GM12878 (cell line): ENCODE measurements around the gene CEND1. TPM values are rescaled to one million over a fixed set of nuclear protein-coding genes. Genes with fewer than 3 reads are reported as not detected.
A peak's percentile ranks its signal among the peaks of the same experiment; 100 is the strongest.

Source experiments
- ATAC-seq: fragments of 200-7000 bp; cut with Tn5 transposase; 3 replicates; pipeline ENCODE4 v1.9.1; 2020; ENCODE audit warnings: mild to moderate bottlenecking, moderate library complexity
- BruUV-seq: library from RNA; stranded (reverse); fragments of 400-500 nt; replicated peaks from 2 replicates; lab custom pipeline; 2021; lab: Mats Ljungman, UMichigan
- CTCF ChIA-PET: fragments of 300-600 bp; sonication (Branson Sonifier 250); formaldehyde crosslinking; extraction: SDS; loops from one replicate; lab custom pipeline; 2021; ENCODE audit warnings: inconsistent platforms; lab: Yijun Ruan, JAX
- POLR2A ChIA-PET: fragments of 350-600 bp; formaldehyde crosslinking; extraction: SDS; loops from one replicate; lab custom pipeline; 2021; ENCODE audit warnings: inconsistent platforms; lab: Charles Lee
- RAD21 ChIA-PET: fragments of 300-600 bp; sonication (Branson Sonifier 250); formaldehyde crosslinking; loops from one replicate; lab custom pipeline; 2023; ENCODE audit warnings: antibody characterized with exemption; ENCODE audit not compliant: unreplicated experiment; lab: Charles Lee
- SMC1A ChIA-PET: fragments of 300-600 bp; sonication (Branson Sonifier 250); formaldehyde crosslinking; loops from one replicate; lab custom pipeline; 2023; ENCODE audit not compliant: unreplicated experiment, uncharacterized antibody; lab: Charles Lee
- DNase-seq: peaks from one replicate; pipeline ENCODE4 v3.0.0-alpha.2; 2011; ENCODE audit warnings: low read depth, low spot score
- FAIRE-seq: peaks from 3 replicates; lab custom pipeline; 2011; peaks lifted over from hg19 to GRCh38; lab: Jason Lieb, UNC
- H2AFZ ChIP-seq: 2 replicates; pipeline ENCODE4 v1.6.0; 2011; ENCODE audit warnings: low read depth, low read length, control low read depth; ENCODE audit not compliant: control insufficient read depth
- H3K27ac ChIP-seq: 2 replicates; pipeline ENCODE4 v1.5.1; 2011; ENCODE audit warnings: control low read depth; ENCODE audit not compliant: control insufficient read depth, insufficient read depth
- H3K27me3 ChIP-seq, 2 experiments: replicated peaks in 1 of 2; 2 replicates each; pipeline versions ENCODE4 v1.6.0 to v1.6.1; 2011; ENCODE audit warnings: low read length in 1 of 2; ENCODE audit not compliant: control insufficient read depth in 2 of 2, insufficient read depth in 2 of 2
- H3K36me3 ChIP-seq, 2 experiments: 2 replicates each; pipeline ENCODE4 v1.5.1; 2011; ENCODE audit warnings: low read length in 1 of 2; ENCODE audit not compliant: control insufficient read depth in 2 of 2, insufficient read depth in 2 of 2
- H3K4me1 ChIP-seq: 2 replicates; pipeline ENCODE4 v1.6.1; 2011; ENCODE audit warnings: mild to moderate bottlenecking, low read length, moderate library complexity, mixed read lengths; ENCODE audit not compliant: control insufficient read depth, insufficient read depth
- H3K4me2 ChIP-seq: 2 replicates; pipeline ENCODE4 v1.6.0; 2011; ENCODE audit warnings: control low read depth; ENCODE audit not compliant: control insufficient read depth, insufficient read depth
- H3K4me3 ChIP-seq: fragments of 200-600 bp; sonication (generic); 2 replicates; pipeline ENCODE4 v1.5.1; 2016
- H3K79me2 ChIP-seq: 2 replicates; pipeline ENCODE4 v1.6.0; 2011; ENCODE audit warnings: low read length; ENCODE audit not compliant: control insufficient read depth, insufficient read depth
- H3K9ac ChIP-seq: 2 replicates; pipeline ENCODE4 v1.8.0; 2011; ENCODE audit warnings: low read length, control low read depth, mixed read lengths; ENCODE audit not compliant: control insufficient read depth, insufficient read depth
- H3K9me3 ChIP-seq: replicated peaks from 3 replicates; pipeline ENCODE4 v1.5.1; 2011; ENCODE audit warnings: mild to moderate bottlenecking, low read length; ENCODE audit not compliant: control insufficient read depth, insufficient read depth
- H4K20me1 ChIP-seq: 2 replicates; pipeline ENCODE4 v1.6.0; 2011; ENCODE audit not compliant: control insufficient read depth, insufficient read depth
- ATF7 ChIP-seq: fragments of 450-650 bp; IDR thresholded peaks from 2 replicates; pipeline ENCODE4 v1.6.1; 2016; ENCODE audit warnings: low read depth, mild to moderate bottlenecking
- CREM ChIP-seq: IDR thresholded peaks from 2 replicates; pipeline ENCODE4 v1.6.1; 2014; ENCODE audit warnings: antibody characterized with exemption, low read depth
- GABPA ChIP-seq: IDR thresholded peaks from 2 replicates; pipeline ENCODE4 v1.6.1; 2014; ENCODE audit warnings: antibody characterized with exemption, low read depth, mild to moderate bottlenecking, inconsistent platforms
- LARP7 ChIP-seq: fragments of 450-650 bp; IDR thresholded peaks from 2 replicates; pipeline ENCODE4 v1.6.1; 2017; ENCODE audit warnings: mild to moderate bottlenecking
- NRF1 ChIP-seq: conservative IDR thresholded peaks from 2 replicates; pipeline ENCODE4 v1.6.1; 2011; ENCODE audit warnings: mild to moderate bottlenecking, low read depth, low read length, improper control_type of control experiment
- POLR2AphosphoS2 ChIP-seq: IDR thresholded peaks from 2 replicates; pipeline ENCODE4 v1.6.1; 2011; ENCODE audit warnings: low read depth, mild to moderate bottlenecking, low read length, improper control_type of control experiment, moderate library complexity
- RAD51 ChIP-seq: fragments of 450-650 bp; IDR thresholded peaks from 2 replicates; pipeline ENCODE4 v1.6.1; 2016; ENCODE audit warnings: moderate library complexity, mild to moderate bottlenecking, inconsistent platforms
- RB1 ChIP-seq: fragments of 450-650 bp; formaldehyde crosslinking; IDR thresholded peaks from 2 replicates; pipeline ENCODE4 v1.6.1; 2017; ENCODE audit warnings: mild to moderate bottlenecking, borderline replicate concordance
- SUZ12 ChIP-seq: fragments of 200-600 bp; sonication (generic); IDR thresholded peaks from one replicate; pipeline ENCODE4 v1.6.1; 2018; ENCODE audit warnings: antibody characterized with exemption, mild to moderate bottlenecking; ENCODE audit not compliant: unreplicated experiment
- ZSCAN29 ChIP-seq: fragments of 450-650 bp; IDR thresholded peaks from 2 replicates; pipeline ENCODE4 v1.6.1; 2017; ENCODE audit warnings: mild to moderate bottlenecking, moderate library complexity
- WGBS: methylation state at CpG from one replicate; pipeline ENCODE4 v1.1.6; 2016; ENCODE audit warnings: low lambda C conversion rate; ENCODE audit not compliant: insufficient replicate concordance, insufficient coverage; ENCODE audit errors: missing lambda C conversion rate; 5-methylcytosine and 5-hydroxymethylcytosine counted together
- in situ Hi-C: fragments of 300-500 bp; cut with MboI; formaldehyde crosslinking; loops from 9 replicates; pipeline ENCODE4 v1.14.3; 2018; ENCODE audit warnings: mixed read lengths
- intact Hi-C: fragments of 100-400 bp; cut with micrococcal nuclease; formaldehyde crosslinking; loops from one replicate; pipeline ENCODE4 v1.14.2; 2022; ENCODE audit not compliant: unreplicated experiment
- polyA plus RNA-seq, 11 experiments: library from polyadenylated mRNA; depleted of rRNA in 4 of 11; unstranded in 6 of 11; stranded (reverse) in 5 of 11; fragments of >200 nt; fragmentation: Nextera tagmentation in 4 of 11; fragmentation: Illumina TruSeq in 1 of 11; extraction: Ambion mirVana in 4 of 11; extraction: Trizol in 1 of 11; gene quantifications; 1 replicate in 1 of 11; 2 replicates in 10 of 11; pipeline versions ENCODE4 v1.2.1 to v1.2.3, GENCODE V29; 2011 to 2016; ENCODE audit warnings: inconsistent platforms in 2 of 11, missing spikeins in 2 of 11, low read depth in 1 of 11
- total RNA-seq, 4 experiments: library from RNA; depleted of rRNA in 3 of 4; stranded (reverse); fragments of >200 nt in 3 of 4; fragmentation: Illumina TruSeq in 1 of 4; extraction: Trizol in 1 of 4; gene quantifications; 2 replicates each; pipeline versions ENCODE4 v1.2.1 to v1.2.3, GENCODE V29; 2013 to 2021
- TF ChIP-seq, protein P1 (sequence below): IDR thresholded peaks from 2 replicates; pipeline ENCODE4 v1.6.1; 2012; ENCODE audit warnings: mild to moderate bottlenecking, low read depth, low read length

The CEND1 gene
- total and polyA plus RNA-seq, 10 of the 15 experiments (the other 5 are each of a cell fraction or from before 2014, with no cell fraction given) = 0.31 to 13.6 (median 7.2) TPM; not detected in 1

DNA sequence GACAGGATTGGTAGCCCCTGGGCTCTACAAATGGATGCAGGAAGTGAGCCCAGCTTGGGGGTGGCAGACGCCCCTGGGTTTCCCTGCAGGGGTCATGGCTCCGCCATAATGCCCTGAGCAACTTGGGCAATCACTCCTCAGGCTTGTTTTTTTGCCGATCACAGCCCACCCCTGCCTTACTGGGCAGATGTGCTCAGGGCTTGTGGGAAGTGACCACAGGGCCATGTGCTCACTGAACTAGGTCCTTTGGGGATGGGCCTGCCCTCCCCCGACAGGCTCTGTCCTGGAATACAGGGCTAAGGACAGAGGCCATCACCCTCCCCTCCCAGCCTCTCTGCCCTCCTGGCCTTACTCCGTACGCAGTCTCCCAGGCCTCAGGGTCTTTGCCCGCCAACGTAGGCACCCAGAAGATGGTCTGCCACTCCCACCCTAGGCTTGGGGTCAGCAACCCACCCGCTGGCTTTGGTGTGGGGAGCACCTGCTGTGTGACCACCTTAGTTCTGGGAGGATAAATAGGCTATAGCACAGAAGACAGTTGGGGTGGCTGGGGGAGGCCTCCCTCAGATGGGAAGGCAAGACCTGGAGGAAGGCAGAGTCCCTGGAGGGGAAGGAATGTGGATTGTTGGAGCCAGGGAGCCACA lies 23.7 kb upstream of the CEND1 start (continued):
- TF ChIP-seq POLR2AphosphoS2 = peak; percentile 80; the same call in 1 of the 2 replicates

DNA sequence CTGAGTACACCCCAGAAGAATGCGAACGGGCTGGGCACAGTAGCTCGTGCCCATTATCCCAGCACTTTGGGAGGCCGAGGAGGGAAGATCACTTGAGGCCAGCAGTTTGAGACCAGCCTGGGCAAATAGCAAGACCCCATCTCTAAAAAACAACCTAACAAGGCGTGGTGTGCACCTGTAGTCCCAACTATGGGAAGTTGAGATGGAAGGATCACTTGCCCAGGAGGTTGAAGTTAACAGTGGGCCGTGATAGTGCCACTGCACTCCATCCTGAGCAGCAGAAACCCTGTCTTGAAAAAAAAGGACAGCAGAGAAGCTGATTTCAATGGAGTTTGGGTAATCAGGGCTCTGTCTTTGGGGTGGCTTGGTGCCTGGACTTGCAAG lies 23.2 kb upstream of the CEND1 start:
- Histone ChIP-seq H4K20me1 (peaks cover 8% of the 10 kb centered on the region; the same call in 1 of the 2 replicates), H3K27ac (no peak overlapping the region), H3K36me3 (peaks cover 8 to 28% of the 10 kb centered on the region in 2 experiments; a peak in 3 of 4 replicates), H3K27me3 (no peaks in the 10 kb centered on the region), H3K9me3 (no peaks in the 10 kb centered on the region), H3K9ac (no peak overlapping the region), H3K4me3 (no peak overlapping the region)
- 97% methylated on average over 6 of the region's 6 CpGs for WGBS
- ChIA-PET POLR2A (no interaction called here), RAD21 (no interaction called here), SMC1A (no interaction called here)
- no peak for DNase-seq
- no peak for ATAC-seq
- BruUV-seq = no TSS peak
- no peak for FAIRE-seq
- TF ChIP-seq NRF1 = no peak
- TF ChIP-seq CREM = no peak
- TF ChIP-seq, protein P1, sequence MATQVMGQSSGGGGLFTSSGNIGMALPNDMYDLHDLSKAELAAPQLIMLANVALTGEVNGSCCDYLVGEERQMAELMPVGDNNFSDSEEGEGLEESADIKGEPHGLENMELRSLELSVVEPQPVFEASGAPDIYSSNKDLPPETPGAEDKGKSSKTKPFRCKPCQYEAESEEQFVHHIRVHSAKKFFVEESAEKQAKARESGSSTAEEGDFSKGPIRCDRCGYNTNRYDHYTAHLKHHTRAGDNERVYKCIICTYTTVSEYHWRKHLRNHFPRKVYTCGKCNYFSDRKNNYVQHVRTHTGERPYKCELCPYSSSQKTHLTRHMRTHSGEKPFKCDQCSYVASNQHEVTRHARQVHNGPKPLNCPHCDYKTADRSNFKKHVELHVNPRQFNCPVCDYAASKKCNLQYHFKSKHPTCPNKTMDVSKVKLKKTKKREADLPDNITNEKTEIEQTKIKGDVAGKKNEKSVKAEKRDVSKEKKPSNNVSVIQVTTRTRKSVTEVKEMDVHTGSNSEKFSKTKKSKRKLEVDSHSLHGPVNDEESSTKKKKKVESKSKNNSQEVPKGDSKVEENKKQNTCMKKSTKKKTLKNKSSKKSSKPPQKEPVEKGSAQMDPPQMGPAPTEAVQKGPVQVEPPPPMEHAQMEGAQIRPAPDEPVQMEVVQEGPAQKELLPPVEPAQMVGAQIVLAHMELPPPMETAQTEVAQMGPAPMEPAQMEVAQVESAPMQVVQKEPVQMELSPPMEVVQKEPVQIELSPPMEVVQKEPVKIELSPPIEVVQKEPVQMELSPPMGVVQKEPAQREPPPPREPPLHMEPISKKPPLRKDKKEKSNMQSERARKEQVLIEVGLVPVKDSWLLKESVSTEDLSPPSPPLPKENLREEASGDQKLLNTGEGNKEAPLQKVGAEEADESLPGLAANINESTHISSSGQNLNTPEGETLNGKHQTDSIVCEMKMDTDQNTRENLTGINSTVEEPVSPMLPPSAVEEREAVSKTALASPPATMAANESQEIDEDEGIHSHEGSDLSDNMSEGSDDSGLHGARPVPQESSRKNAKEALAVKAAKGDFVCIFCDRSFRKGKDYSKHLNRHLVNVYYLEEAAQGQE = no peak
- TF ChIP-seq ZSCAN29 = no peak
- no peak for TF ChIP-seq RAD51
- TF ChIP-seq ATF7 = no peak
- TF ChIP-seq SUZ12 = no peak
- no peak for TF ChIP-seq LARP7
- no peak for TF ChIP-seq RB1
- no peak for TF ChIP-seq GABPA
- TF ChIP-seq, all 136 proteins: peak for 0
- Histone ChIP-seq H3K4me1 (peaks cover 7% of the 10 kb centered on the region; the same call in 1 of the 2 replicates), H2AFZ (no peak overlapping the region), H3K4me2 (no peak overlapping the region), H3K79me2 (peaks cover 36% of the 10 kb centered on the region)
- CTCF ChIA-PET = no interaction called here
- in situ Hi-C loops = loop anchor here (25.0 kb wide), 1 partner anchor 1574 kb away; the partner anchor contains the start of gene CD81
- intact Hi-C loops = no loop called here
